DOHH2 (cell line): Measurements from ENCODE around the gene DLEC1.

Source experiments
- CTCF ChIP-seq: fragments of 200-600 bp; sonication (generic); IDR thresholded peaks from one replicate; pipeline ENCODE4 v1.5.1; 2014; ENCODE audit warnings: antibody characterized with exemption, mild to moderate bottlenecking, low read depth, low read length; ENCODE audit not compliant: poor library complexity, severe bottlenecking
- EZH2phosphoT487 ChIP-seq: fragments of 200-600 bp; sonication (generic); IDR thresholded peaks from 2 replicates; pipeline ENCODE4 v1.6.1; 2017; ENCODE audit warnings: borderline replicate concordance, mild to moderate bottlenecking, antibody characterized with exemption, low read length, moderate library complexity, mixed read lengths

- no peak for TF ChIP-seq CTCF
- TF ChIP-seq EZH2phosphoT487: no peak
Measured at GRCh38 chr3:38090453-38090852, 51.4 kb downstream of the DLEC1 start.
